GM12801 (cell line): ENCODE data around the gene BRCA1.

Experiments used
- TF ChIP-seq, protein P1 (sequence below): IDR thresholded peaks from one replicate; pipeline ENCODE4 v1.5.1; 2011; ENCODE audit warnings: control low read depth; ENCODE audit not compliant: insufficient read length; ENCODE audit errors: extremely low read depth

BRCA1 gene

DNA sequence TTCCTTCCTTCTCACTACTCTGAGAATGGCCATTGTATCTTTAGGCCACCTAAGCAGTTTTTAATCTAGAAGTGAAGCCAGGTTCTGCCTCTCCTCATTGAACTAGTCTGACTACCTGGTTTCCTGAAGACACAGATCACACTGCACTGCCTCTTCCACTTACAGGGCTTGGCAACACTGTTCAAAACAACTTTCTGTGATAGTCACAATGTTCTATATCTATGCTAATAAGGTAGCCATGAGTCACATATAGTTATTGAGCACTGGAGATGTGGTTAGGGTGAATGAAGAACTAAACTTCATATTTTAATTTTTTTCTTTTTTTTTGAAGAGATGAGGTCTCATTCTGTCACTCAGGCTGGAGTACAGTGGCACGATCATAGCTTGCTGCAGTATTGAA is 73.2 kb downstream of the BRCA1 start:
- TF ChIP-seq, protein P1, sequence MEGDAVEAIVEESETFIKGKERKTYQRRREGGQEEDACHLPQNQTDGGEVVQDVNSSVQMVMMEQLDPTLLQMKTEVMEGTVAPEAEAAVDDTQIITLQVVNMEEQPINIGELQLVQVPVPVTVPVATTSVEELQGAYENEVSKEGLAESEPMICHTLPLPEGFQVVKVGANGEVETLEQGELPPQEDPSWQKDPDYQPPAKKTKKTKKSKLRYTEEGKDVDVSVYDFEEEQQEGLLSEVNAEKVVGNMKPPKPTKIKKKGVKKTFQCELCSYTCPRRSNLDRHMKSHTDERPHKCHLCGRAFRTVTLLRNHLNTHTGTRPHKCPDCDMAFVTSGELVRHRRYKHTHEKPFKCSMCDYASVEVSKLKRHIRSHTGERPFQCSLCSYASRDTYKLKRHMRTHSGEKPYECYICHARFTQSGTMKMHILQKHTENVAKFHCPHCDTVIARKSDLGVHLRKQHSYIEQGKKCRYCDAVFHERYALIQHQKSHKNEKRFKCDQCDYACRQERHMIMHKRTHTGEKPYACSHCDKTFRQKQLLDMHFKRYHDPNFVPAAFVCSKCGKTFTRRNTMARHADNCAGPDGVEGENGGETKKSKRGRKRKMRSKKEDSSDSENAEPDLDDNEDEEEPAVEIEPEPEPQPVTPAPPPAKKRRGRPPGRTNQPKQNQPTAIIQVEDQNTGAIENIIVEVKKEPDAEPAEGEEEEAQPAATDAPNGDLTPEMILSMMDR = no peak

DNA sequence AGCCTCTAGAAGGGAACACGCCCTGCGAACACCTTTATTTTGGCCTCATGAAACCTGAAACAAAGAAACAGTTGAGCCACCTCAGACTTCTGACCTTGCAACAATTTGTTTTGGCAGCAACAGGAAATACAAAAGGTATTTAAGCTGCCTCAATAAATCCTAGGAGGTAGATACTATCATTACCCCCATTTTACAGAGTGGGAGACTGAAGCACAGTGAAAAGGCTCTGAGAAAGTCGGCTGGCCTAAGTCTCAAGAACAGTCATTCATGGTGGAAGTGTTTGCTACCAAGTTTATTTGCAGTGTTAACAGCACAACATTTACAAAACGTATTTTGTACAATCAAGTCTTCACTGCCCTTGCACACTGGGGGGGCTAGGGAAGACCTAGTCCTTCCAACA is 81.1 kb downstream of the BRCA1 start:
- TF ChIP-seq, protein P1 = no peak

DNA sequence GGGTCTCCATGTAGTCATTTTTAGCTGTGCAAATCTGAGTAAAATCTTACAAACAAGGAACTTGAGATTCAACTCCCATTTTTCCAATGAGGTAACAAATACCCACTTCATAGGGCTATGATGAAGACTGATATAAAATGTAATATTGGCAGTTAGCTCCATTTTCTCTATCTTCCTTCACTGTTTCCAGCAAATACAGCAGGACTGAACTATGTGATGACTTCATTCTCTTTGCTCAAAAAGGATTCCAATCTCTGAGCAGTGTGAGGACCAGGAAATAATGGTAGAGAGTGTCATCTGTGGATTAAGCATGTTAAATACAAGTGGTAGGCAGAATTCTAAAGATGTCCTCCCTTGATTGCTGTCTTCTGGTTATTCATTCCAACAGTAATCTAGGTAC is 81.9 kb downstream of the BRCA1 start:
- TF ChIP-seq, protein P1 = no peak

DNA sequence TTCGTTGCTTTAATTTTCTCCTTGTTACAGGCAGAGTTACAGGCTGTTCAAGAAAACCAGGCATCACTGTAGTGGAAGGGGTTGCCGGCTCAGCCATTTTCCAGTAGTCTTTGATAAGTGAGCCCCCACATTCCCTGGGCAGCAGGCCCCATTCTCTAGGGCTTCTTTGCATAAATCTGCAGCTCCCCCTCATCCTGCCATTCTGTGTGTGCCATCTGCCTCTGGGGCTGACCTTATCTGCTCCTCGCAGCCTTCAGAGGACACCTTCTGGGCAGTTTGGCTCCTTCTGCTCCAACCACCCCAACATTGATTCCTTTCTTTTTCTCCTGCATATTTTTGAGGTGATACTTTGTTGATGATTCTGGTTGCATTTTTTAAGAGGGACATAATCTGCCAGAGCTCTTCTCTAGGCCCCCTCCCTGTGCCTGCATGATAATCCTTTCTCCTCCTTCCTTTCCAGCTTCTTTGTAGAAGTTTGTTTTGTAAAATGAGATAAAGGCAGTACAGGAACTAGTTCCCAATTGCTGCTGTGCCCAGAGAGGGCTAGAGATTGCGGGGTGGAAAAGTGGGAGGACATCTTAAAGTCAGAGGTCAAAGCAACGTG is 83.0 kb downstream of the BRCA1 start:
- TF ChIP-seq, protein P1 = no peak

DNA sequence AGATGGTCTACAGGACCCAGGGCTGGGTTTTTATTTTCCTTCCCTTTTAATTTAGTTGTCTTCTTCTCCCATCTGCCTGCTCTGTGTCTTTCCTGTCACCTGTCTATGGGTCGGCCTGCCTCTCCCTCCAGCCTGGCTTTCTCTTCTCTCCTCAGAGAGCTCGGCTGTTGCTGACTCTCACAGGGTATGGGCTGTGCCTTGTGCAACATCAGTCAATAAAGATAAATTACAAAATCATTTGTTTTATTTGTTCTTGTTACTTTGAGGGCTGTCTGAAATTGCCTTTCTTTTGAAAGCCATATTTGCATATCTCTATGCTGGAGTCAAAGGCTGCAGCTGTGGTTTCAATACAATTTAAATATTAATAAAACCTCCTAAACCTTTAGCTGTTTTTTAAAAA is 84.5 kb downstream of the BRCA1 start:
- TF ChIP-seq, protein P1 = no peak

DNA sequence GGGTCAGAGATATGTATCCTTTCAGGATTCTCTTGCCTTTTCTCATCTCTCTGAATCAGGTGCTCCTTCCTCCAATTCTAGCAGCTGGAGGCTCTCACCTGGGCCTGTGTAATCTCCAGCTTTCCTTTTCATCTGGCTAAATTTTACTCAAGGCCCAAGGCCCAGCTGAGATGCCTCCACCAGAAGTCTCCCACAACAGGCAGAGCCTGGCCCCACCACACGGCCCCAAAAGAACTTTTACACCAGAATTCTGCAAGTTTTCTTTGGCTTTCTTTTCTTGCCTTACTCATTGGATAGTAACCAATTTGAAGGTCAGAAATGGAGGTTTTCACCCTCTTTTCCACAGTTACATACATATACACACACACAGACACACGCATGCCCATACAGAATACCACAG is 85.5 kb downstream of the BRCA1 start:
- TF ChIP-seq, protein P1 = no peak

DNA sequence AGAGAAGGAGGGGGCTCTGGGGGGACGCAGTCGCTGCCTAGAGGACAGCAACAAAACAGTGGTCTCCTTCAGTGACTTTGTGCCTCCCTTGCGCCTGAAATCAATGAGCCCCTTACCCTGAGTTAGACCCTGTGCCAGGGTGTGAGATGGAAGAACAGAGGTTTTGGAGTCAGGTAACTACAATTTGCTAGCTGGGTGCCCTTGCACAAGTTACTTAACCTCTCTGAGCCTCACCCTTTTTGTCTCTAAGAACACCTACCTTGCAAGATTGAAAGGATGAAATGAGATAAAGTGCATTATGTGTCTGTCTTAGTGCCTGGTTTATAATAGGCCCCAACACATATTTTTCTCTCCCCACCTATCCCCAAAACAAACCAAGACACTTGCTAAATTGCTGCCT is 90.3 kb downstream of the BRCA1 start:
- TF ChIP-seq, protein P1 = no peak
